ENCODE measurements around the gene GABRG3.

Gene GABRG3

DNA sequence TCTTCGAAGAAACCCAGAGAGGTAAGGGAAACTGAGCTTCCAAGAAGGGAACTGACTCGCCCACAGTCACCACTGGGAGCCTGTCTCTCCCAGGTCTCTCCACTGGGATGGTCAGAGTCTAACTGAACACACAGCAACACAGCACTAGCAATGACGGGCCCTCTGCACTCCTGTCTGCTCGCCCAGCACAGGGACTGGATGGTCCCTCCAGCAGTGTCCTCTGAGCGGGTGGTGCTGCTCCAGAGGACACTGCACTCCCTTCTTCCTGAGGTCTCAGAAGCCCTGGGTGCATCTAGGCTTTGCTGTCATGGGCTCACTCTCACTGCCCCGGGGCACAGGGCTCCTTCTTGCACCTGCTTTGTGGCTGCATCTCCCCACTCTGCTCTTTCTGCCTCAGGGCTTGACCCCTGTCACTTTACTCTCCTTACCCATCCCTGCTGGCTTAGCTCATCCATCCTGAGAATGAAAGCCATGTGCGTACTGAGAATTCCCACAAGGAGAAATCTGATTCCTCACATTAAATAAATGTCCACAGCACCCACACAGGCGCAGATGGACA, 356.6 kb downstream of the GABRG3 start:
- TF ChIP-seq, protein P1, sequence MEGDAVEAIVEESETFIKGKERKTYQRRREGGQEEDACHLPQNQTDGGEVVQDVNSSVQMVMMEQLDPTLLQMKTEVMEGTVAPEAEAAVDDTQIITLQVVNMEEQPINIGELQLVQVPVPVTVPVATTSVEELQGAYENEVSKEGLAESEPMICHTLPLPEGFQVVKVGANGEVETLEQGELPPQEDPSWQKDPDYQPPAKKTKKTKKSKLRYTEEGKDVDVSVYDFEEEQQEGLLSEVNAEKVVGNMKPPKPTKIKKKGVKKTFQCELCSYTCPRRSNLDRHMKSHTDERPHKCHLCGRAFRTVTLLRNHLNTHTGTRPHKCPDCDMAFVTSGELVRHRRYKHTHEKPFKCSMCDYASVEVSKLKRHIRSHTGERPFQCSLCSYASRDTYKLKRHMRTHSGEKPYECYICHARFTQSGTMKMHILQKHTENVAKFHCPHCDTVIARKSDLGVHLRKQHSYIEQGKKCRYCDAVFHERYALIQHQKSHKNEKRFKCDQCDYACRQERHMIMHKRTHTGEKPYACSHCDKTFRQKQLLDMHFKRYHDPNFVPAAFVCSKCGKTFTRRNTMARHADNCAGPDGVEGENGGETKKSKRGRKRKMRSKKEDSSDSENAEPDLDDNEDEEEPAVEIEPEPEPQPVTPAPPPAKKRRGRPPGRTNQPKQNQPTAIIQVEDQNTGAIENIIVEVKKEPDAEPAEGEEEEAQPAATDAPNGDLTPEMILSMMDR (conservative IDR thresholded peaks at IDR 0.05) = no peak
- no peak overlapping the region for H3K27ac ChIP-seq

DNA sequence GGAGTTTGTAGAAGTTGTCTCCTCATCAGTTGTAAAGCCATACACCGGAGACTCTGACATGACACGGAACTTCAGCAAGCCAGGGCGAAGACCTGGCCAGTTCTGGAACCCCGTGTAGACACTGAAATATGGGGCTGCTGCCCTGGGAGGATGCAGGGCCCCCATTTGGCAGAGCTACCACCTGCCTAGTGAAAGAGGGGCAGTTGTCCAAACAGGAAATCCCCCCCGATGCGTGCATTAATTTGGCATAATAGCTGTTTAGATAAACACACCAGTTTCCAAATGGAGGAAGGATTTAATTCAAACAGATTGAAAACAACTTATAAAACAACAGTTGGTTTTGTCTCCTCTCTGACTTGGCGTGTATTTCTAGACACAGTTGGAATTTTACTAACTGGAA, 357.2 kb downstream of the GABRG3 start:
- no peak overlapping the region for H3K27ac ChIP-seq
- TF ChIP-seq, protein P1 (conservative IDR thresholded peaks at IDR 0.05) = no peak

DNA sequence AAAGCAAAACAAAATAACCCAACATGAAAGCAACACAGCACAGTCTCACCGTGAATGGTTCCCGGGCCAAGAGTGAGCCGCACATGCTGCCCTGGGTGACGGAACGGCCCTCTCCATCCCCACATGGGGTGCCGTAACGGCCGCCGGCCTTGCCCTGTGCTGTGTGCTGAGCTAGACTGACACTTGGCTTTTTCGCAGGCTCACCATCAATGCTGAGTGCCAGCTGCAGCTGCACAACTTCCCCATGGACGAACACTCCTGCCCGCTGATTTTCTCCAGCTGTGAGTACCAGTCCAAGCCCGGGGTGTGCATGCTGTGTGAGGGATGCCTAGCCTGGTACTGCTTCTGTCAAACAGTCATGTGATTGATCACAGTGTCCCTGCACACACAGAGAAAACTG, 357.6 kb downstream of the GABRG3 start:
- H3K27ac ChIP-seq = no peak overlapping the region

DNA sequence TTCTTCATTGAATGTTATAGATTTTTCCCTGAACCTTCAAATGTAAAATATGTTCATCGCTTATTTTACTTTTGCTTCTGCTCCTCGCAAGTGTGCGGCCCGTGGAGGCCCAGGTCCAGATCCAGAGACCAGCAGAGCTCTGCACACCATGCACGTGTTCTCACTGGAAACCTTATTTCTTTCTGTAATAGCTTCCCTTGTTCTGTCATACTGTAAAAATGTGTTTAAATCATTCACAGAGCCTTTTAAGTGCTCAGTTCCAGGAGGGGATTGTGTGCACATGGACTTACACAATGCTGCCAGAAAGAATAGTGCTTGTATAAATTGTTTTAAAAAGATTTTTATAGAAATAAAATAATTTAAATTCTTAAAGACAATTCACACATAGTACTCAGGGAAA, 359.3 kb downstream of the GABRG3 start:
- TF ChIP-seq, protein P1 (conservative IDR thresholded peaks at IDR 0.05) = no peak
- H3K27ac ChIP-seq = no peak overlapping the region

More for the DNA sequence above, 357.6 kb downstream of the GABRG3 start:
- TF ChIP-seq, protein P1 (conservative IDR thresholded peaks at IDR 0.05) = no peak

DNA sequence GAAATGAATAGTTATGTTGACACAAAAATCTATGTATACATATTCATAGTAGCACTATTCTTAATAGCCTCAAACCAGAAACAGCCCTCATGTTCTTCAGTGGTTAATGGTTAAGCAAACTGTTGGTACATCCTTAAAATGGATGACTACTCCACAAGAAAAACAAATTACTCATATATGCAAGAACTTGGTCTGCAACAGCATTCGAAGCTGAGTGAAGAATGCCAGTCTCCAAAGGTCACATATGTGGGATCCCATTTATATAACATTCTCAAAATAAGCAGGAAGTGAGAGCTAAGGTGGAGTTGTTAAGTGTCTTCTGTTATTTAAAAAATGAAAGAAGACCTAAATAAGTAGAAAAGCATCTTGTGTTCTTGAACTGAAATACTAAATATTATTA, 365.7 kb downstream of the GABRG3 start:
- TF ChIP-seq, protein P1 (conservative IDR thresholded peaks at IDR 0.05) = no peak
- no peak overlapping the region for H3K27ac ChIP-seq

DNA sequence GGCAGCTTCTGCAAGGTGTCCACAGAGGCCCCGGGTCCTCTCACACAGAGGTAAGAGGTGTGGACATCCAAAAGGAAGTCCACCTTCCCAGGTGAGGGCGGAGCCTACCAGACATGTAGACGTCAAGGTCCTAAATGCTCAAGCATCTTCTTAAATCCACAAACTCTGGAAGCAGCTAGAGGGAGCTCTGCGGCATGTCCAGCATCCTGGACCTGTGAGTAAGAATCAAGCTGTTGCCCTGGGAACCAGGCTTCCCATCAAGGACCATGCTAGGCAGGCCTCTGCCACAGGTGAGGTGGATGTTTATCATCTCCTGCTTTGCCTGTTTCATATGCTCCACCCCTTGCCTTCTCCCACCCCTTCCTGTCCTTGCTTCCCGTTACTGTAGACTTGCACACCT, 368.2 kb downstream of the GABRG3 start:
- TF ChIP-seq, protein P1 (conservative IDR thresholded peaks at IDR 0.05) = no peak
- no peak overlapping the region for H3K27ac ChIP-seq

DNA sequence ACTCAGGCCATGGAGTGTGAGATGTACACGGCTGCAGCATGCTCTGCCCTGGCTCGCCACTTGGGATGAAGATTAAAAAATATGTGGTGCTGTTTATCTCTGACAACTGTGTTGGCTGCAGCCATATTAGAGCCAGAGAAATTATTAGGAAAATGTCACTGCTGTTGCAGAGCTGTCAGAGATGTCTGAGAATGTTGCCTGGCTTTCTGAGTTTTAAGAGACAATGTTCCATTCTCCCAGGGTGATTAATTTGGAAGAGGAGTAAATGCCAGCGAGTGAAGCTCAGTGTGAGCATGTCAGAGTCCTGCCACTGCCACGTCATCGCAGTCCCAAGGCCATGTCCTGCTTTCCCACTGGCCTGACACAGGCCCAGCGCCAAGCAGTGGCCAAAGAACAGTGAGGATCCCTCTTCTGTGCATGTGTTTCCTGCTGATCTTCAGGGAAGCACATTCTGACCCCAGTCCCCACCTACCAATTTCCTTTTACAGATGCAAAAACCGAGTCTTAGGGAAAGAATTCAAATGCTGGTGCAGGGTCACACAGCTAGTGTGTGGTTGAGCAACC, 370.9 kb downstream of the GABRG3 start:
- TF ChIP-seq, protein P1 (conservative IDR thresholded peaks at IDR 0.05) = no peak
- no peak overlapping the region for H3K27ac ChIP-seq
